Activated CD8-positive, alpha-beta memory T cell treated with anti-CD3 and anti-CD28 coated beads, Interleukin-2, amount 50 U/mL, for 4 hours (primary cell): ENCODE results near the gene COL18A1.

Experiments used
- DNase-seq: peaks from one replicate; pipeline ENCODE4 v3.0.0-alpha.2; 2020

The COL18A1 gene

DNA sequence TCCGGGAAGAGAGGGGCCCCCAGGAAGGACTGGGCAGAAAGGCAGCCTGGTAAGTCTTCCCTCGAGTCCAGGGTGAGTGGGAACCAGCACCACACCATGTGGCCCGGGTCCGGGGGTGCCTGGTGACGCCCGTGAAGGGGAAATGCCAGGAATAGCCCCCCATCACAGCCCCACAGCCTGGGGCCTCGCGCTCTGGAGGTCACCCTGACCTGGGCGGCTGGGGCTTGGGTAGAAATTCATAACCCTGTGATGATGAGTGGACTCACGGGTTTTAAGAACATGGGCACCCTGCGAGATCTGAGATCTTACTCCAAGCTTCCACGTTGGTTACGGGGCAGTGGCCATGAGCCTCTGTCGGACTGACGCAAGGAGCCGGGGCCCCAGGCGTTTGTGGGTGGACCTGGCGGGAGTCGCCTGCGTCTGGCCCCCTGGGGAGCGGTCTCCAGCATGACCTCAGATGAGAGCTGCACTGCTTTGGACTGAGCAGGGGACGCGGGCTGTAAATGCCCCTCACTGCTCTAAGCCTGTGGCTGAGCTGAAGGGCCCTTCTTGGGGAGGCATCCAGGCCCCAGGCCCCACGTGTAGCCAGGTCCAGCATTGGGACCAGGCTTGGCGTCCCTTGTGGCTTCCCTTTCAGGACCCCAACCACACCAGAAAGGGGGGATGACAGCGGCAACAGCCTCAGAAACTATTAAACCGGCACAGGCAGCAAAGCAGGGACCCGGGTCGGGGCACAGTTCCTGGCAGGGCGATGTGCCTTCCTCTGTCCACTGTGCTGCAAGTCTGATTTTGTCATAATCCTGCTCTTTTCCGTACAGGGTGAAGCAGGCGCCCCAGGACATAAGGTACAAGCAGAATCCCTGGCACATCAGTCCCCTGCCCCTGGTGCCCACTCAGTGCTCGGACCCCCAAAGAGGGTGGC is 77.3 kb downstream of the COL18A1 start:
- no peak for DNase-seq

DNA sequence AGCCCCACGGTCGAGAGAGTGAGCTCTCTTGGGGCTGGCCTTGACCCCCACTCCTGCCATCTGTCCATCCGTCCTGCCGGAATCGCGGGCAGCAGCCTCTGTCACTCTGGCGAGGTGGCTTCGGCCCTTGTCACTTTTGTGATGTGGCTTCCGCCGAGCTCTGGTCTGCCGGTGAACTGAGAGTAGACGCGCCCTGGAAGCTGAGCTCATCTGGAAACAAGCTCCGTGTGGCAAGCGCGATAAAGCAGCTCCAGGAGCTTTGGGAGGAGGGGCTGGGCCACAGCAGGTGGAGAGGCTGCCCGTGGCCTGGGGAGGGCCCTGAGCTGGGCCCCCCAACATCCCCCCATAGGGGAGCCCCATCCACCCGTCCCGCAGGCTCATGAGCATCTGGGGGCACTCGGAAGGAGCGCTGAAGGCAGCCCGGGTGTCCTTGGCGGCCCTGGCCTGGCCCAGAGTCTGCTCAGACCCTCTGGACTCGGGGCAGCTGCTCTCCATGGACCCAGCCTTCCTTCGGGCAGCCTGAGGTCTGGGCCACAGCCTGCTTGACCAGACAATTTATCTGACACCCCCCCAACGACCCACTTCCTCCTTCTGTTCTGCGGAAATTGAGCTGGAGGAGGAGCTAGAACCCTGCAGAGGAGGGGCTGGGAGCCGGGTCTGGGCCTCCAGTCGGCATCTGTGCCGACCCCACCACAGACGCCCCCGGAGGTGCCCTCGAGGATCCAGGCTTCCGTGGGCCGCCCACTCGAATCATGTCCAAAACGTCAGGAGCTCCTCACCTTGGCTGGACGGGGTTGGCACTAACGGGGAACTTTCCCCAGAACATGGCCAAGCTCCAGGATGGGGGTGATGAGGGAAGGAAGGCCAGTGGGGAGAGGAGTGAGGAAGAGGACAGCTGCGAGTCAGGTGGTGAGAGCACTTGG is 78.2 kb downstream of the COL18A1 start:
- no peak for DNase-seq

DNA sequence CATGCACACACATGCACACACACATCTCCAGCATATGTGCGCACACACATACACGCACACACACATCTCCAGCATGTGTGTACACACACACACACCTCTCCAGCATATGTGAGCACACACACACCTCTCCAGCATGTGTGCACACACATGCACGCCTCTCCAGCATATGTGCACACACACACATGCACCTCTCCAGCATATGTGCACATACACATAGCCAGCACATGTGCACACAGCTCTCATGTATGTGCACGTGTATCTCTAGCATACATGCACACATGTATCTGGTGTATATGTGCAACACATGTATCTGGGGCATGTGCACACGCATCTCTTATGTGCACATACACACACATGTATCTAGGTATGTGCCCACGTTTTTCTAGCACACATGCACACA is 79.4 kb downstream of the COL18A1 start:
- DNase-seq, result no peak

DNA sequence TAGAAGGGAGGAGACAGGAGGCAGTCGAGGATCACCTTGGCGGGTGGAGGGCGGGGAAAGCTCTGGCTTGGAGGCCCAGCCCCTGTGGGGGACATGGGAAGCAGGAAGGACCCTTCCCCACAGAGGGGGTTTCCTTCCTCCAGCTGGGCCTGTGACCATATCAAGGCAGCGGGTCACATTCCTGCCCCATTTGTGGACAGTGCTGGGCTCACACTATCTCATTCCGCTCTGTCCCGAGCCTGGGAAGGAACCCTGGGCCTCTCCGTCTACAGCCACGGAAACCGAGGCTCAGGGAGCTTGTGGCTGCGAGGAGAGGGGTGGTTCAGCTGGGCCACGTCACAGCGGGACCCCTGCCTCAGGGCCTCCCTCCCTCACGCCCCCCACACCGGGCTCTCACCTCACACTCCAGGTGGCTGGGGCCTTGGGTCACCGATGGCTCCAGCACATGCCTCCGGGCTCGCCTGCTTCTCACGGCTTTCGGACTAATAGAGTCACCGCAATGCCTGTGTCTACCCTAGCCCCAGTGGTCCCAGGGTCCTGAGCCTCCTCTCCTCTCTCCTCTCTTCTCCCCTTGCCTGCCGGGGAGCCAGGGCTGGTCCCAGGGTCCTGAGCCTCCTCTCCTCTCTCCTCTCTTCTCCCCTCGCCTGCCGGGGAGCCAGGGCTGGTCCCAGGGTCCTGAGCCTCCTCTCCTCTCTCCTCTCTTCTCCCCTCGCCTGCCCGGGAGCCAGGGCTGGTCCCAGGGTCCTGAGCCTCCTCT is 80.9 kb downstream of the COL18A1 start:
- no peak for DNase-seq

DNA sequence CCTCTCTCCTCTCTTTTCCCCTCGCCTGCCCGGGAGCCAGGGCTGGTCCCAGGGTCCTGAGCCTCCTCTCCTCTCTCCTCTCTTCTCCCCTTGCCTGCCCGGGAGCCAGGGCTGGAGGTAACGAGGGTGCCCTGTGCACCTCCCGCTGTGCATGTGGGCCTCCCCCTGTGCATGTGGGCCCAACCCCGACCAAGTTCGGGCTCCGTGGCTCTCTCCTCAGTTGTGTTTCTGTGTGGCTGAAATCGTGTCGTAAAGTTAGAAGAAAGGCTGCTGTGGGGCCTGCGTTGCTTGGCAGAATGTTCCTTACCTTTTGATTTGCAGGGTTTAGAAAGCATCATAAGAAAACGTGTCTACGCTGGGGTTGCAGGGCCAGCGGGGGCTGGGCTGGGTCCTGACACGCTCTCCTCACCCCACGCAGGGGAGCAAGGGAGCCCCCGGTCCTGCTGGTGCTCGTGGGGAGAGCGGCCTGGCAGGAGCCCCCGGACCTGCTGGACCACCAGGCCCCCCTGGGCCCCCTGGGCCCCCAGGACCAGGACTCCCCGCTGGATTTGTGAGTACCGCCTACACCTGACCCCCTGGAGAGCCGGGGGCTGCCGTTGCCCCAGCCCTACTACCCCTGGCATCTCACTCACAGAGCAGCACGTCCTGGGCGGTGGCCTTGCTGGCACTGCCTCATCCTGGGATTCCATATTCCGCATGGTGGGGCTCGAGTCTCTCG is 81.6 kb downstream of the COL18A1 start:
- DNase-seq, result no peak

DNA sequence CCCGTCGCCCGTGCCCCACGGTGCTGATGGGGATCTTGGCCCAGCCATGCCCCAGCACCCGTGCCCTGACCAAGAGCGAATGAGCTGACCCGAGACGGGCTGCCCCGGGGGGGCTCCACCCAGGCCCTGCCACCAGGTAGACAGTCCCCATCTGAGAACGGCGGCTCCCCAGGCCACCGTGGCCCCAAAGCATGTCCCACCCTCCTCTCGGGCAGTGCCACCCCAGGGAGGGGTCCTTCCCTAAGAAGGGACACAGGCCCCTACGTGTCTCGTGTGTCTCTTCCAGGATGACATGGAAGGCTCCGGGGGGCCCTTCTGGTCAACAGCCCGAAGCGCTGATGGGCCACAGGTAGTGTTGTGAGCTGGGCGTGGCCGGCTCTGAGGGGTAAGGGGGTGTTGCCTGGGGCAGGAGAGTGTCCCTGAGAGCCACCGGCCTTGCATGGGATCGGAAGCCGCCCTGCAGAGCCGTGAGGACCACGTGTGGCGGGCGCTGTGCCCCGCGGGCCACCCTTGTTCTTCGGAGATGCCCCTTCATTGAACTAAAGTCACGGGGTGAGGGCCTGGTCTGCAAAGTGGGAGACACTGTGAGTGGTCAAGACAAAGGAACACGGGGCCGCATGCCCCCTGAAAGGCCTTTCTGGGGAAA is 82.3 kb downstream of the COL18A1 start:
- no peak for DNase-seq

DNA sequence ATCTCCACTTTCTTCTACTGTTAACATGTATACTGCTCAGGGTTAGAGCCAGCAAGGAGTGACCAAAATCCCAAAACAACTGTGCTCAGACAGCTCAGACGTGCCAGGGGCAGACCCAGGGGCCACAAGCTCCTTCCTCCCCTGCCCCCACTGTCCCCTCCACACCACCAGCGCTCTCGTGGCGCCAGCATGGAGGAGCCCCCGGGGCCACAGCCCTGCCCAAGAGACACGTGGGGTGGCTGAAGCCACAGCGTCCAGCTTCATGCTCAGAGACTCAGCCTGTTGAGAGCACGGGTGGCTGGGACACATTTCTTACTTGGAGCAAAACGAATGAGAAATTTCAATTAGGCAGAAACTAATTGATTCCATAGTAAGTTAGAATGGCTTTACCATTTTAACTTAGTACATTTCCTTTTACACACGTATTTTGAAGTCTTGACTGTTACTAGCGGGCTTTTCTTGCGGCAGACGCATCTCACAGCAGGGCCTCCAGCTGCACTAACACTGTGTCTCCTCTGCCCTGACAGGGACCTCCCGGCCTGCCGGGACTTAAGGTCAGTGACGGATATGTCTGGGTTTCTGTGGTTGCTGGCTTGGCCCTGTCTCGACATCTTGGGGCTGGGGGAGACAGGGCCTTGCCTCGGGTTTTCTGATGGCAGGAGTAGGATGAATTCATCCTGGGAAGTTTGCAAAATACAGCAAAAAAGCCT is 83.1 kb downstream of the COL18A1 start:
- DNase-seq, result no peak

DNA sequence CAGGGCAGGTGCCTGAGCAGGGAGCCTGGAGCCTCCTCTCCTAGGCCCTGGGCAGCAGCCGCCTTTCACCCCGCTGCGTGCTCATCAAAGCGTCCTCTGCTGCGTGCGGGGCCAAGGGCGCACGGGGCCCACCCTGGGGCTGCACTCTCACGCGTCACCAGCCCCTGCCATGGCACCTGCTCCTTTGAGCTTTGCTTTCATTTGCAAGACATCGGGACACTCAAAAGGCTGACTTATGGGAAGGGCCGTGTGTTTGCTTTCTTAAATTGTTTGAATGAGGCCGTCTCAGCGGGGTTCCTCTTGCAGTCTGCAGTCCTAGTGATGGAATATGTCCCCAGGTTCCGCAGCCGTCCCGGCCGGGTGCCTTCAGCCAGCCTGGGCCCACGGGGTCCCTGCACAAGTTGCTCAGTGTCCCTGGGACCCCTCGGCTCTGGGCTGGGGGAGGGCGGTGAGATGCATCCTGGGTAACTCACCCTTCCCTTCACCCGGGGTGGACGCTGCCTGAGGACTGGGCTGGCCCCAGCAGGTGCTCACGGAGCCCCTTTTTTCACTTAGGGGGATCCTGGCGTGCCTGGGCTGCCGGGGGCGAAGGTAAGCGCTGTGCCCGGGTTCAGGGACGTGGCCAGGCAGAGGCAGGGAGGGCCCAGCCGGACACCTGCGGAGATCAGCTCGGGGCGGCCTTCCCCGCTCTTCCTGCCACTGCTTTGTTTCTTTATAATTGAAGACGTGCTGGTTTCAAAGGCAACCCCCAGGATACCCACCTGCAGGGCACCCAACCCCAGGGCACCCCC is 84.2 kb downstream of the COL18A1 start:
- DNase-seq, result no peak

DNA sequence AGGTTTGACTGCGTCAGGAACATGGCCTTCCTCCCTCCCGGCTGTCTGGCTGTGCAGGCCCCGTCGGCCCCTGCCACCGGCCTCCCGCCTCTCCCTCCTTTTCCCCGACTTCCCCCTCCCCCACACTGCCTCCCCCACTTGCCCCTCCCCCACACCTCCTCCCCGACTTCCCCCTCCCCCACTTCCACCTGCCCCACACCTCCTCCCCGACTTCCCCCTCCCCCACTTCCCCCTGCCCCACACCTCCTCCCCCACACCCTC is 84.7 kb downstream of the COL18A1 start:
- DNase-seq, result no peak

DNA sequence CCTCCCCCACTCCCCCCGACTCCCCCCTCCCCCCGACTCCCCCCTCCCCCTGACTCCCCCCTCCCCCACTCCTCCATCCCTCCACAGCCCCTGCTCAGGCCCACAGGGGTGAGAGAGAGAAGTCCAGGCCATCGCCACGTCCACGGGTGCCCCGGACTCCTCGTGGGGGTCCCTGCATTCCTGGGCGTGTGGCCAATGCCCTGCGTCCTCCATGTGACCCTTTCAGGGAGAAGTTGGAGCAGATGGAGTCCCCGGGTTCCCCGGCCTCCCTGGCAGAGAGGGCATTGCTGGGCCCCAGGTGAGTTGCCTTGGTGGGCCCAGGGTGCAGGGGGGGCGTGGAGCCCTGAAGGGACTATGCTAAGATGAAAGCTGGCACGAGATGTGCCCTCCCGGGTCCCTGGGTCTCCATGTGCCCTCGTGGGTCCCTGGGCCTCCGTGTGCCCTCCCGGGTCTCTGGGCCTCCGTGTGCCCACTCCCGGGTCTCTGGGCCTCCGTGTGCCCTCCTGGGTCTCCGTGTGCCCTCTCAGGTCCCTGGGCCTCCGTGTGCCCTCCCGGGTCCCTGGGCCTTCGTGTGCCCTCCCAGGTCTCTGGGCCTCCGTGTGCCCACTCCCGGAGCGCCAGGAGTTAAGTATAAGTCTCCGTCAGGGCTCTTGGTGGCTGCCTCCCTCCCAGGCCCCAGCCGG is 85.2 kb downstream of the COL18A1 start:
- DNase-seq, result no peak

DNA sequence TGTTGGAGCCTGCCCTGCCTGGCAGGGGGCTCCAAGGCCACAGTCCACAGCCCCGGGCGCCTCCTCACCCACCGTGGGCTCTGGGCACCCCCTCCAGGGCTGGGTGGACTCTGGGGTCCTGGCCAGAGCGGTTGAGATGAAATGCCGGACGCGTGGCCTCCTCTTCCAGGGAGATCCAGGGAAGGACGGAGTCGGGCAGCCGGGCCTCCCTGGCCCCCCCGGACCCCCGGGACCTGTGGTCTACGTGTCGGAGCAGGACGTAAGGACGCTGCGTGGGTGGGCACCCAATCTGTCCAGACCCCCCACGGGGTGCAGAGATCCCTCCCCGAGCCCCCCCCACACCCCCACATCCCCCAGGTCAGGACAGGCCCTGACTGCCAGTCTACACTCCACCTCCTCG is 86.1 kb downstream of the COL18A1 start:
- no peak for DNase-seq

DNA sequence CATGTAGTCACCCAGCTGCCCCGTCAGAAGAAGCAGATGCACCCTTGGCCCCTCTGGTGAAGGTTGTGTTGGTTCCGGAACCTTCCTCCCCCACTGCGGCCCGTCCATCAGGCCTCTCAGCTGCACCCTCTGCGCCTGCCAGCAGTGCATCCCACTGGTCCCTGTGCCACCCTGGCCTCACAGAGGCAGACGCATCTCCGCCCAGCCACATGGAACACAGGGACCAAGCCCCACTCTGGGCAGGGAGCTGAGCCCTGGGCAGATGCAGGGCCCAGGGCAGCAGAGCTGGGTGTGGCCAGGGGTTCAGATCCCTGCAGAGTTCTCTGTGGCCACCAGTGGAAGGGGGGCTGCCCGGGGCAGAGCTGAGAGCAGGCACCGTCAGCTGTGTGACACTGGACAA is 86.7 kb downstream of the COL18A1 start:
- no peak for DNase-seq

DNA sequence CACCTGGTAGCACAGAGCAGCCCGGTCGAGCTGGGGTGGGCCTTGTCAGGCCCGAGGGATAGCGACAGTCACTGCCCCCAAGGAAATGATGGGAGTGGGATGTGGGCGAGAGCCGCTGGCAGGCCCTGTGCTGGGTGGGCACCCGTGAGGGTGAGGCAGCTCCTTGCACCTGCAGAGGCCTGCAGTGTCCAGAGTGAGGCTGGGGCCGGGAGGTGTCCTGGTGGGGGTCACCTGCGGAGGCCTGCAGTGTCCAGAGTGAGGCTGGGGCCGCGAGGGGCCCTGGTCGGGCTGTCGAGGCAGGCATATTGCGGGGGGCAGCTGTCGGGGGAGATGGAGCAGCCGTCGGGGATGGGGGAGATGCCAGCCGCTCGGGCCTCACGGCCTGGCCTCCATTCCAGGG is 87.8 kb downstream of the COL18A1 start:
- no peak for DNase-seq

DNA sequence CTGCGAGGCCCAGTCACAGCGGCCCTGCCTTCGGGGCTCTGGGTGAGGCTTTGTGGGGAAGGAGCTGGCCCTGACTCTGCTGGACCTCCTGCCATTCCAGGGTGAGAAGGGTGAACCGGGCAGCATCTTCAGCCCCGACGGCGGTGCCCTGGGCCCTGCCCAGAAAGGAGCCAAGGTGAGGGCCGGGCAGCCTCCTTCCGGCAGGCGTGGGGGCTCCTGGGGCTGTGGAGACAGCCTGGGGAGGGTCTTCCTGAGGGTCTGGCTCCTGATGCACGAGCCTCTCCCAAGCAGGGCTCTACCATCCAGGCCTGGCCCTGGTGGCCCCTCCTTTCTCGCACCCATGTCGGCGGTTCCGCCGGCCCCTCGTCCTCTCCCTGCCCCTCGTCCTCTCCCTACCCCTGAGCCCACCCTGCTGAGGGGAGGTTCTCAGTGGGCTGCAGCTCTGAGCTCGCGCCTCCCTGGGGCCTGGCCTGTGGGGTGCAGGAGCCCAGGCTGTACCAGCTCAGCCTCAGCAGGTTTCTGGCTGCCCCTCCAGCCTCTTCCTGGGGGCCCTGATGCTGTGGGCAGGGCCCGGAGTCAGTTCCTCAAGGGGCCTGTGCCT is 88.5 kb downstream of the COL18A1 start:
- no peak for DNase-seq

DNA sequence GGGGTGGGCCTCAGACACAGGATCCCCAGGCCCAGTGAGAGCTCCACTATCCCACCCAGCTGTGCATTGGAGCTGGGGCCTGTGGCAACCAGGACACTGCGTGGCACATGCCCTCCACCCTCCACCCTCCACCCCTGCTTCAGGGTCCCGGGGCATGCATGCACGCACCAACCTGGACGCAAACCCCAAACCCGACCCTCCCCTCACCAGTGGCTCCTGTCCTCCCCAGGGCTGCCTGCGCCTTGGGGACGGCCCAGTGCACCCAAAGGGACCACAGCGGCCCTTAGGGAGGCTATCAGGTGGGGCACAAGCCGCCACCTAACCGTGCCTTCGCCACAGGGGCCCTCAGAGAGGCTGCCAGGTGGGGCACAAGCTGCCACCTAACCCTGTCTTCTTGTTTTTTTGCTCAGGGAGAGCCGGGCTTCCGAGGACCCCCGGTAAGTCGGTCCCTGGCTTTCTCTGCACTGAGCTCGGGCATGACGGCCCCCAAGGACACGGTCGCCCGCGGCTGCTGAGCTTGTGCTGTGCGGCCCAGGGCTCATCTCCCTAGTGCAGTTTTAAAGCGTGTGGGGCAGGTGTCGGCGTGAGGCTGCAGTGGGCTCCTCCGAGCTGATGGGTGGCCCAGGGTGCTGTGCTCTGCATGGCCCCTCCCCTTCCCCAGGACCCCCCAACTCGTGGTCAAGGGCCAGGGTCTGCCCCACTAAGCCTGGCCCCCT is 89.3 kb downstream of the COL18A1 start:
- no peak for DNase-seq

DNA sequence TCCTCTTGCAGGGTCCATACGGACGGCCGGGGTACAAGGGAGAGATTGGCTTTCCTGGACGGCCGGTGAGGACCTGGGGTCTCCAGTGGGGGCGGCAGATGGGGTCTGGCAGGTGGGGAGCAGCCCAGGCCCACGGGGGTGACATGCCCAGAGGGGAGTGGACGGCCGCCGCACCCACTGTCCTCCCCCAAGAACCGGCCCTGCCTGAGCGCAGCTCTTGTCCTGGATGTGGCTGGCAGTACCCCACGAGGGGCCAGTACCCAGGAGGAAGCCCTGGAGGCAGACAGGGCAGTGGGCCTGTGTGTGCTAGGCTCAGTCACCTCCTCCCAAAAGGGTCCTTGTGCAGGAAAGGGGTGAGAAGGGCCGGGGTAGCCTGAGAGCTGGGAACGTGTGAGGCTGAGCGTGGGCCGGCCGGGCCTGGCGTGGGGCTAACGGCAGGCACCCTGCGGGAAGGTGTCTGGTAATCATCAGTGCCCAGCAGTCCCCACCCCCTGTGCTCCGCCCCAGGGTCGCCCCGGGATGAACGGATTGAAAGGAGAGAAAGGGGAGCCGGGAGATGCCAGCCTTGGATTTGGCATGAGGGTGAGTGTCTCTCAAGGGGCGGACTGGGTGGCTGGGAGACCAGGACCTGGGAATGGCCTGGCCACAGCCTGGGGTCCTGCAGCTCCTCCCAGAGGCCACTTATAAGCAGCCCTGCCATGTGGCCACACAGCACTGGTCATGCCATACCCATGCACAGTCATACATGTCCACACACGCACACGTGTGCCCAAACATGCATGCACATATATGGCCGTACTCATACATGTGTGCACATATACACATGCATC is 90.1 kb downstream of the COL18A1 start:
- no peak for DNase-seq

DNA sequence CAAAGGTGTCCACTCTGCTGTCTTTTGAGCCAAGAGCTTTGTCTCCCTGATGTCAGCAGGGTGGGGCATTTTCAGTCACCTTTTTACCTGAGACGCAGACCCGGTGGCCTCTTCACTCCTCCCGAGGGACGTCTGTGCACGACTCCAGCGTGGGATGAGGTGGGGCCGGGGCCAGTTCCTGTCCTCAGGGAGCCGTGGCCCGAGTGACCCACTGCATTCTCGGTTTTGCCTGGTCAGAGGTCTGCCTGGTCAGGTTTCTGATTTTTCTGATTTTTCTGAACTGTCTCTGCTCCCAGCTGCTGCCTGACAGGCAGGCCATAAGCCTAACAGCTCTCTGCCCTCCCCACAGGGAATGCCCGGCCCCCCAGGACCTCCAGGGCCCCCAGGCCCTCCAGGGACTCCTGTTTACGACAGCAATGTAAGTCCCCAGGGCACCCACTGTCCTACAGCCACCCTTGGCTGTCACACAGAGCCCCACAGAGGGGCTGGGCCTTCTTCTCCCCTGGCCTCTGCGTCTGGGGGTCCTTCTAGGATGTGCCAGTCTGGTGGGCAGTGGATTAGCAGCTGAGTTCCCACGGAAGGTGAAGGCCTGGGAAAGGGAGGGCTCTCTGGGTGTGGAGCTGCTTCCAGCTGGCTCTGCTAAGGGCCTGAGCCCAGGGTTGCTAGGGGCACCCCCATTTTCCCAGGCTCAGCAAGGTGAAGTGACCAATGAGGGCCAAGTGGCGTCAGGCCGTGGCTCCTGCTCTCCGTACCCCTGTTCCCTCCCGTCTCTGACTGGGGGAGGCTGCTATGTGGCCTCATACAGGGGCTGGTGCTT is 91.4 kb downstream of the COL18A1 start:
- no peak for DNase-seq
